Uterus (tissue), 4 donors: Measurements from ENCODE around the gene ELMO2. TPM values are rescaled to one million over a fixed set of nuclear protein-coding genes. Genes with fewer than 3 reads are reported as not detected.

Experiments
- DNase-seq, 2 donors: peaks; one replicate each; pipeline ENCODE4 v3.0.0-alpha.2; 2019 to 2020
- H3K27ac ChIP-seq, 2 donors: fragments of 200-600 bp; sonication (generic); 1 replicate in 1 of 2; 2 replicates in 1 of 2; pipeline ENCODE4 v1.5.1; 2016 to 2018
- H3K27me3 ChIP-seq, 2 donors: fragments of 200-600 bp; sonication (generic); one replicate each; pipeline ENCODE4 v1.5.1; 2018 to 2019; ENCODE audit warnings: control low read depth in 1 of 2
- H3K36me3 ChIP-seq, 2 donors: fragments of 200-600 bp; sonication (generic); one replicate each; pipeline ENCODE4 v1.5.1; 2019; ENCODE audit warnings: control low read depth in 1 of 2
- H3K4me1 ChIP-seq, 2 donors: fragments of 200-600 bp; sonication (generic); one replicate each; pipeline ENCODE4 v1.5.1; 2018 to 2019; ENCODE audit warnings: control low read depth in 1 of 2
- H3K4me3 ChIP-seq, 2 donors: fragments of 200-600 bp; sonication (generic); 1 replicate in 1 of 2; 2 replicates in 1 of 2; pipeline ENCODE4 v1.5.1; 2018 to 2019; ENCODE audit warnings: mild to moderate bottlenecking in 1 of 2
- H3K9me3 ChIP-seq, 2 donors: fragments of 200-600 bp; sonication (generic); one replicate each; pipeline ENCODE4 v1.5.1; 2019; ENCODE audit warnings: control low read depth in 1 of 2
- POLR2A ChIP-seq, 2 donors: fragments of 450-650 bp; IDR thresholded peaks; one replicate each; pipeline ENCODE4 v1.6.1; 2016; ENCODE audit warnings: antibody characterized with exemption in 2 of 2, mild to moderate bottlenecking in 1 of 2, moderate library complexity in 1 of 2
- intact Hi-C: fragments of 100-400 bp; cut with DNase I; formaldehyde crosslinking; loops from one replicate; pipeline ENCODE4 v1.15.1; 2023; ENCODE audit warnings: low total_unique reads
- total RNA-seq, 4 donors: library from RNA; depleted of rRNA in 3 of 4; stranded (reverse); fragments of >200 nt in 3 of 4; gene quantifications; one replicate each; pipeline versions ENCODE4 v1.1.0 to v1.2.4, GENCODE V29; 2014 to 2023
- TF ChIP-seq, protein P1 (sequence below), 4 experiments: fragments of 200-600 bp in 2 of 4; fragments of 450-650 bp in 2 of 4; sonication (generic) in 2 of 4; IDR thresholded peaks; one replicate each; pipeline ENCODE4 v1.5.1; 2016 to 2019; ENCODE audit warnings: antibody characterized with exemption in 4 of 4, mild to moderate bottlenecking in 2 of 4, moderate library complexity in 1 of 4
- donor health status: DM: yes; HTN: yes; CAD: no.

ELMO2 gene
- total RNA-seq, 4 donors from 2014 or later: 18.5 to 112 (median 57.2) TPM

- Histone ChIP-seq H3K27ac (no peak overlapping the region), H3K4me1 (no peaks in the 10 kb centered on the region), H3K9me3 (no peaks in the 10 kb centered on the region), H3K36me3 (no peaks in the 10 kb centered on the region), H3K27me3 (no peaks in the 10 kb centered on the region), H3K4me3 (no peak overlapping the region)
- TF ChIP-seq POLR2A (IDR thresholded peaks at IDR 0.05): no peak
- intact Hi-C loops: no loop called here
- DNase-seq: no peak
Measured at GRCh38 chr20:46416839-46417238, 10.4 kb upstream of the ELMO2 start.

GRCh38 chr20:46416421-46416820 lies 10.0 kb upstream of the ELMO2 start:
- Histone ChIP-seq H3K4me3 (no peak overlapping the region), H3K27me3 (no peaks in the 10 kb centered on the region), H3K9me3 (no peaks in the 10 kb centered on the region), H3K4me1 (no peaks in the 10 kb centered on the region), H3K27ac (no peak overlapping the region), H3K36me3 (no peaks in the 10 kb centered on the region)
- TF ChIP-seq, protein P1, sequence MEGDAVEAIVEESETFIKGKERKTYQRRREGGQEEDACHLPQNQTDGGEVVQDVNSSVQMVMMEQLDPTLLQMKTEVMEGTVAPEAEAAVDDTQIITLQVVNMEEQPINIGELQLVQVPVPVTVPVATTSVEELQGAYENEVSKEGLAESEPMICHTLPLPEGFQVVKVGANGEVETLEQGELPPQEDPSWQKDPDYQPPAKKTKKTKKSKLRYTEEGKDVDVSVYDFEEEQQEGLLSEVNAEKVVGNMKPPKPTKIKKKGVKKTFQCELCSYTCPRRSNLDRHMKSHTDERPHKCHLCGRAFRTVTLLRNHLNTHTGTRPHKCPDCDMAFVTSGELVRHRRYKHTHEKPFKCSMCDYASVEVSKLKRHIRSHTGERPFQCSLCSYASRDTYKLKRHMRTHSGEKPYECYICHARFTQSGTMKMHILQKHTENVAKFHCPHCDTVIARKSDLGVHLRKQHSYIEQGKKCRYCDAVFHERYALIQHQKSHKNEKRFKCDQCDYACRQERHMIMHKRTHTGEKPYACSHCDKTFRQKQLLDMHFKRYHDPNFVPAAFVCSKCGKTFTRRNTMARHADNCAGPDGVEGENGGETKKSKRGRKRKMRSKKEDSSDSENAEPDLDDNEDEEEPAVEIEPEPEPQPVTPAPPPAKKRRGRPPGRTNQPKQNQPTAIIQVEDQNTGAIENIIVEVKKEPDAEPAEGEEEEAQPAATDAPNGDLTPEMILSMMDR (IDR thresholded peaks at IDR 0.05): no peak
- TF ChIP-seq POLR2A (IDR thresholded peaks at IDR 0.05): no peak
- no peak for DNase-seq
- intact Hi-C loops: no loop called here

- H3K9me3 ChIP-seq: no peaks in the 10 kb centered on the region
- H3K4me1 ChIP-seq: no peaks in the 10 kb centered on the region
- no peak overlapping the region for H3K27ac ChIP-seq
- no peak overlapping the region for H3K4me3 ChIP-seq
- DNase-seq: no peak
- intact Hi-C loops: no loop called here
- no peaks in the 10 kb centered on the region for H3K36me3 ChIP-seq
- H3K27me3 ChIP-seq: no peaks in the 10 kb centered on the region
- TF ChIP-seq POLR2A (IDR thresholded peaks at IDR 0.05): no peak
- TF ChIP-seq, protein P1 (IDR thresholded peaks at IDR 0.05): no peak
Measured at GRCh38 chr20:46415773-46416172, 9.4 kb upstream of the ELMO2 start.

DNA sequence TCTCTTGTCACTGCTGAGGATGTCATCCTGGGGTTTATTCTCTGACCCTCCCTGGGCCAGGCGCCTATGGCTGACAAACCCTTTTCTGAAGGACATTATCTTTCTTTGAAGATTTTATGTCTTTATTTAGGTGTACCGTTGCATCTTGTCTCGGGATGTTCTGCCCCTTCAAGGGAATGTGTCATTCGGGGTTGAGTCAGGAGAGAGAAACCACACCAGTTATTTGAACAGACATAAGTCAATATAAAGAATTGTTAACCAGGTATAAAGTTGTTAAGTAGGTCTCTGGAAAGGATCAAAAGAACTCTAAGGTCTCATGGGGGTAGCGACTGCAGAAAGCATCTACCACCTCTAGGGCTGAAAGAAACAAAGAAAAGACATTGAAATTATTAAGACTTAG lies 8.2 kb upstream of the ELMO2 start:
- Histone ChIP-seq H3K27me3 (no peaks in the 10 kb centered on the region), H3K27ac (no peak overlapping the region), H3K4me3 (no peak overlapping the region), H3K9me3 (no peaks in the 10 kb centered on the region), H3K4me1 (no peaks in the 10 kb centered on the region), H3K36me3 (no peaks in the 10 kb centered on the region)
- intact Hi-C loops: no loop called here
- TF ChIP-seq, protein P1 (IDR thresholded peaks at IDR 0.05): no peak
- no peak for TF ChIP-seq POLR2A (IDR thresholded peaks at IDR 0.05)
- DNase-seq: no peak

- no peak for DNase-seq
- Histone ChIP-seq H3K27me3 (no peaks in the 10 kb centered on the region), H3K36me3 (no peaks in the 10 kb centered on the region), H3K4me1 (no peaks in the 10 kb centered on the region), H3K27ac (no peak overlapping the region), H3K4me3 (no peak overlapping the region), H3K9me3 (no peaks in the 10 kb centered on the region)
- TF ChIP-seq POLR2A (IDR thresholded peaks at IDR 0.05): no peak
- TF ChIP-seq, protein P1 (IDR thresholded peaks at IDR 0.05): no peak
- intact Hi-C loops: no loop called here
Measured at GRCh38 chr20:46411637-46412036, 5.2 kb upstream of the ELMO2 start.

DNA sequence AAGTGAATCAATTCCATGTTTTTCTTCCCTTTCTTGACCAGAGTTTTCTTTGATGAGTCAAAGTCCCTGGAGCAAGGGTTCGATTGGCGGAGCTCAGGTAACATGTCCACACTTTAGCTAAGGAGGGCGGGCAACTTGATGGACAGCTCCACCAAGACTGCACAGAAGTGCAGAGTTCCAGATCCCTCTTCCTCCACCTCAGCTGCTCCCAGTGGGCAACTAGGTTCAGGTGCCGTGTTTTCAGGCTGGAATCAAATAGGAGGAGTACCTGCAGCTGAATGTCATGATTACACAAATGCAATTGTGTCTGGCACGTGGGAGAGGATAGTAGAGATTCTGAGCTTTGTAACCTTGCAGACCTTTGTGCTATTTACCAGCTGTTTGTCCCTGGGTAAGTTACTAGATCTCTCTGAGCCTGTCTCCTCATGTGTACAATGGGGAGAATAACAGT lies 1.9 kb upstream of the ELMO2 start:
- Histone ChIP-seq H3K36me3 (no peaks in the 10 kb centered on the region), H3K27me3 (no peaks in the 10 kb centered on the region), H3K27ac (no peak overlapping the region), H3K4me3 (no peak overlapping the region), H3K9me3 (no peaks in the 10 kb centered on the region), H3K4me1 (peaks cover 0 to 3% of the 10 kb centered on the region in 2 donors)
- DNase-seq: no peak
- intact Hi-C loops: no loop called here
- TF ChIP-seq, protein P1 (IDR thresholded peaks at IDR 0.05): no peak
- TF ChIP-seq POLR2A (IDR thresholded peaks at IDR 0.05): no peak
